ENCODE measurements around the gene TUBB3.
"Not testable (repeated sequence)": the region's sequence is repeated elsewhere in the genome, so short reads cannot be mapped to it uniquely, and the experiment has no call there.

Gene TUBB3

GRCh38 chr16:89913408-89914387, 9.4 kb upstream of the TUBB3 start:
- Histone ChIP-seq H3K36me3 (ENCODE audit: control insufficient read depth in 4 of 4, insufficient read depth in 4 of 4, low read length in 3 of 4) (peaks cover 2 to 41% (median 30%) of the 10 kb centered on the region in 4 experiments), H3K27ac (ENCODE audit: insufficient read depth in 1 of 2, low read depth in 1 of 2, low read length in 2 of 2, poor library complexity in 1 of 2, severe bottlenecking in 2 of 2) (no peak overlapping the region), H3K27me3 (replicated peaks in 2 of 5; ENCODE audit: control insufficient read depth in 4 of 5, insufficient read depth in 5 of 5, low read length in 4 of 5) (peaks cover 0 to under 1% (median 0%) of the 10 kb centered on the region in 5 experiments), H3K4me3 (ENCODE audit: control insufficient read depth in 1 of 7, extremely low read depth in 1 of 7, insufficient read depth in 4 of 7, low read depth in 2 of 7, low read length in 6 of 7) (no peak overlapping the region), H3K9me3 (ENCODE audit: control extremely low read depth in 1 of 5, control insufficient read depth in 4 of 5, insufficient read depth in 2 of 5, low read depth in 1 of 5, low read length in 4 of 5) (no peaks in the 10 kb centered on the region), H3K4me1 (ENCODE audit: control extremely low read depth in 1 of 4, control insufficient read depth in 4 of 4, insufficient read depth in 4 of 4, low read length in 3 of 4) (peaks cover 0 to 20% (median 18%) of the 10 kb centered on the region in 4 experiments)
- DNase-seq, result peak in 1 of 3 donors; percentile 31
- CTCF ChIA-PET, result no interaction called here
- 97% methylated on average over 24 of the region's 30 CpGs for WGBS (ENCODE audit: insufficient coverage)
- POLR2A ChIA-PET, result no interaction called here

GRCh38 chr16:89914642-89915285, 8.4 kb upstream of the TUBB3 start:
- peaks cover 0 to 11% (median under 1%) of the 10 kb centered on the region in 5 experiments for H3K27me3 ChIP-seq (replicated peaks in 2 of 5; ENCODE audit: control insufficient read depth in 4 of 5, insufficient read depth in 5 of 5, low read length in 4 of 5)
- DNase-seq; H3K27ac ChIP-seq (ENCODE audit: insufficient read depth in 1 of 2, low read depth in 1 of 2, low read length in 2 of 2, poor library complexity in 1 of 2, severe bottlenecking in 2 of 2); H3K9me3 ChIP-seq (ENCODE audit: control extremely low read depth in 1 of 5, control insufficient read depth in 4 of 5, insufficient read depth in 2 of 5, low read depth in 1 of 5, low read length in 4 of 5); CTCF ChIA-PET; H3K4me3 ChIP-seq (ENCODE audit: control insufficient read depth in 1 of 7, extremely low read depth in 1 of 7, insufficient read depth in 4 of 7, low read depth in 2 of 7, low read length in 6 of 7); POLR2A ChIA-PET: not testable (repeated sequence)
- 89% methylated on average over 9 of the region's 11 CpGs for whole genome bisulfite sequencing (ENCODE audit: insufficient coverage)
- H3K4me1 ChIP-seq (ENCODE audit: control extremely low read depth in 1 of 4, control insufficient read depth in 4 of 4, insufficient read depth in 4 of 4, low read length in 3 of 4), result peaks cover 0 to 29% (median 27%) of the 10 kb centered on the region in 4 experiments
- peaks cover 0 to 36% (median 28%) of the 10 kb centered on the region in 4 experiments for H3K36me3 ChIP-seq (ENCODE audit: control insufficient read depth in 4 of 4, insufficient read depth in 4 of 4, low read length in 3 of 4)

DNA sequence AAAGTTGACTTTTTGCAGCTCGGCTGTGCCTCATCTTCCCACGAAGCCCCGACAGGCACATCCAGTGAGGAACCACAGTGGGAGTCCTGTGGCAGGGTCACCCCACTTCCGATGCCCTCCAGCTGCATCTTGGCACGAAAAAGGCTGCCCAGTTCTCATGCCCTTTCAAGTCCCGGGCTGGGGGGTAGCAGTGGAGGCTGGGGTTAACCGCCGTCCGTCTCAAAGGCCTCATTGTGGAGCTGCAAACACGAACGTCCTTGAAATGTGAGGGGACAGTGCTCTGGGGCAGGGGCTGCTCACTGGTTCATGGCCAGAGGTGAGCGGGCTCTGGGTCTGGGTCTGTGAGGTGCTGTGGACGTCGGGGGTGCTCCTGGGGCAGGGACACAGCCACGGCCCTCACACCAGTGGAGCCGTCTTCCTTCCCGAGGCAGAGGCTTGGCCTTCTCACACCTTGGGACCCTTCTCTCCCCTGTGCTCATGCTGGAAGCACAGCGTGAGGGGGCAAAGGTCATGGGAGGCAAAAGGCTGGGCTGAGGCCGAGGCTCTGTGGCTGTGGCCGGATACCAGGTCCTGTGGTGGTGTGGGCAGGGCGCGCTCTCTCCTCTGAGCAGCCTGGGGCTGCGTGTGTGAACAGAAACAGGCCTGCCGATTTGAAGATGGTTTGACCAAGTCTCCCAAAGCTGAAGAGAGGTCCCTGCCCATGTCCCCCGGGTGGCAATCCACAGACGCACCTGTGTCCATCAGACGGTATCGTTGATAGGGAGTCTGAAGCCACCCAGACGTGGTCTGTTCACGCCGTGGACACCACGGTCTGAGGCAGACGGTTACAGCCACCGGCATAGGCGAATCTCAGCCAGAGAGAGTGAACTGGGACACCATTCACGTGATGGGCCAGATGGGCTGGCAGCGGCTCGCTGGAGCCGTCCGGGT, 7.6 kb upstream of the TUBB3 start:
- Histone ChIP-seq H3K4me1 (ENCODE audit: control extremely low read depth in 1 of 4, control insufficient read depth in 4 of 4, insufficient read depth in 4 of 4, low read length in 3 of 4) (peaks cover 0 to 36% (median 29%) of the 10 kb centered on the region in 4 experiments), H3K27ac (ENCODE audit: insufficient read depth in 1 of 2, low read depth in 1 of 2, low read length in 2 of 2, poor library complexity in 1 of 2, severe bottlenecking in 2 of 2) (no peak overlapping the region), H3K36me3 (ENCODE audit: control insufficient read depth in 4 of 4, insufficient read depth in 4 of 4, low read length in 3 of 4) (peaks cover 0 to 28% (median 25%) of the 10 kb centered on the region in 4 experiments), H3K4me3 (ENCODE audit: control insufficient read depth in 1 of 7, extremely low read depth in 1 of 7, insufficient read depth in 4 of 7, low read depth in 2 of 7, low read length in 6 of 7) (no peak overlapping the region), H3K9me3 (ENCODE audit: control extremely low read depth in 1 of 5, control insufficient read depth in 4 of 5, insufficient read depth in 2 of 5, low read depth in 1 of 5, low read length in 4 of 5) (no peaks in the 10 kb centered on the region), H3K27me3 (replicated peaks in 2 of 5; ENCODE audit: control insufficient read depth in 4 of 5, insufficient read depth in 5 of 5, low read length in 4 of 5) (peaks cover 0 to 19% (median 6%) of the 10 kb centered on the region in 5 experiments)
- CTCF ChIA-PET, result no interaction called here
- POLR2A ChIA-PET, result no interaction called here
- no peak for DNase-seq
- WGBS (ENCODE audit: insufficient coverage), result 94% methylated on average over 40 of the region's 40 CpGs

- H3K36me3 ChIP-seq (ENCODE audit: control insufficient read depth in 4 of 4, insufficient read depth in 4 of 4, low read length in 3 of 4), result peaks cover 0 to 8% (median 7%) of the 10 kb centered on the region in 4 experiments
- H3K9me3 ChIP-seq (ENCODE audit: control extremely low read depth in 1 of 5, control insufficient read depth in 4 of 5, insufficient read depth in 2 of 5, low read depth in 1 of 5, low read length in 4 of 5), result no peaks in the 10 kb centered on the region
- peaks cover 0 to 59% (median 52%) of the 10 kb centered on the region in 4 experiments for H3K4me1 ChIP-seq (ENCODE audit: control extremely low read depth in 1 of 4, control insufficient read depth in 4 of 4, insufficient read depth in 4 of 4, low read length in 3 of 4)
- peak overlapping the region in 1 of 2 experiments; percentile 25 for H3K27ac ChIP-seq (ENCODE audit: insufficient read depth in 1 of 2, low read depth in 1 of 2, low read length in 2 of 2, poor library complexity in 1 of 2, severe bottlenecking in 2 of 2)
- H3K4me3 ChIP-seq (ENCODE audit: control insufficient read depth in 1 of 7, extremely low read depth in 1 of 7, insufficient read depth in 4 of 7, low read depth in 2 of 7, low read length in 6 of 7), result peak overlapping the region in 6 of 7 experiments; percentile 32 to 73 (median 59)
- peak; percentile 79 to 88 (median 85) for DNase-seq
- ChIA-PET POLR2A (no interaction called here), CTCF (interaction anchor here (0.8 to 2.8 kb wide), 4 partner anchors 8 to 30 kb away, joined by 3 to 12 read pairs (median 4); no protein-coding TSS in a partner anchor)
- WGBS (ENCODE audit: insufficient coverage), result 0% methylated on average over 35 of the region's 39 CpGs
- H3K27me3 ChIP-seq (replicated peaks in 2 of 5; ENCODE audit: control insufficient read depth in 4 of 5, insufficient read depth in 5 of 5, low read length in 4 of 5), result peaks cover 0 to 42% (median 13%) of the 10 kb centered on the region in 5 experiments
Measured at GRCh38 chr16:89917773-89918452, 5.2 kb upstream of the TUBB3 start.

- no peaks in the 10 kb centered on the region for H3K9me3 ChIP-seq (ENCODE audit: control extremely low read depth in 1 of 5, control insufficient read depth in 4 of 5, insufficient read depth in 2 of 5, low read depth in 1 of 5, low read length in 4 of 5)
- H3K4me3 ChIP-seq (ENCODE audit: control insufficient read depth in 1 of 7, extremely low read depth in 1 of 7, insufficient read depth in 4 of 7, low read depth in 2 of 7, low read length in 6 of 7), result peak within 1 kb of the TSS in 6 of 7 experiments; percentile 32 to 73 (median 59)
- peaks cover 0 to 65% (median 60%) of the 10 kb centered on the region in 4 experiments for H3K4me1 ChIP-seq (ENCODE audit: control extremely low read depth in 1 of 4, control insufficient read depth in 4 of 4, insufficient read depth in 4 of 4, low read length in 3 of 4)
- H3K36me3 ChIP-seq (ENCODE audit: control insufficient read depth in 4 of 4, insufficient read depth in 4 of 4, low read length in 3 of 4), result peaks cover 0 to under 1% (median under 1%) of the 10 kb centered on the region in 4 experiments
- DNase-seq, result peak; percentile 44 to 70 (median 70)
- POLR2A ChIA-PET, result interaction anchor here (1.2 kb wide), 1 partner anchor 9 kb away, joined by 5 read pairs; no protein-coding TSS in a partner anchor
- peak within 1 kb of the TSS in 1 of 2 experiments; percentile 25 for H3K27ac ChIP-seq (ENCODE audit: insufficient read depth in 1 of 2, low read depth in 1 of 2, low read length in 2 of 2, poor library complexity in 1 of 2, severe bottlenecking in 2 of 2)
- CTCF ChIA-PET, result interaction anchor here (0.8 to 2.8 kb wide), 9 partner anchors 8 to 51 kb away, joined by 3 to 12 read pairs (median 3); no protein-coding TSS in a partner anchor
- peaks cover 0 to 50% (median 13%) of the 10 kb centered on the region in 5 experiments for H3K27me3 ChIP-seq (replicated peaks in 2 of 5; ENCODE audit: control insufficient read depth in 4 of 5, insufficient read depth in 5 of 5, low read length in 4 of 5)
- 6% methylated on average over 21 of the region's 23 CpGs for WGBS (ENCODE audit: insufficient coverage)
Measured at GRCh38 chr16:89918453-89919347, 4.4 kb upstream of the TUBB3 start, which contains the start of gene MC1R. Gene MC1R, plus strand, starts transcription at chr16:89918862. Its CDS starts 397 bp downstream, at chr16:89919259.
